ENCODE measurements around the gene JAG2.
A peak's percentile ranks its signal among the peaks of the same experiment; 100 is the strongest.

JAG2 gene

GRCh38 chr14:105182296-105183020, 13.9 kb upstream of the JAG2 start:
- H3K4me3 ChIP-seq (ENCODE audit: low read depth, low read length): no peak overlapping the region
- TF ChIP-seq, protein P1, sequence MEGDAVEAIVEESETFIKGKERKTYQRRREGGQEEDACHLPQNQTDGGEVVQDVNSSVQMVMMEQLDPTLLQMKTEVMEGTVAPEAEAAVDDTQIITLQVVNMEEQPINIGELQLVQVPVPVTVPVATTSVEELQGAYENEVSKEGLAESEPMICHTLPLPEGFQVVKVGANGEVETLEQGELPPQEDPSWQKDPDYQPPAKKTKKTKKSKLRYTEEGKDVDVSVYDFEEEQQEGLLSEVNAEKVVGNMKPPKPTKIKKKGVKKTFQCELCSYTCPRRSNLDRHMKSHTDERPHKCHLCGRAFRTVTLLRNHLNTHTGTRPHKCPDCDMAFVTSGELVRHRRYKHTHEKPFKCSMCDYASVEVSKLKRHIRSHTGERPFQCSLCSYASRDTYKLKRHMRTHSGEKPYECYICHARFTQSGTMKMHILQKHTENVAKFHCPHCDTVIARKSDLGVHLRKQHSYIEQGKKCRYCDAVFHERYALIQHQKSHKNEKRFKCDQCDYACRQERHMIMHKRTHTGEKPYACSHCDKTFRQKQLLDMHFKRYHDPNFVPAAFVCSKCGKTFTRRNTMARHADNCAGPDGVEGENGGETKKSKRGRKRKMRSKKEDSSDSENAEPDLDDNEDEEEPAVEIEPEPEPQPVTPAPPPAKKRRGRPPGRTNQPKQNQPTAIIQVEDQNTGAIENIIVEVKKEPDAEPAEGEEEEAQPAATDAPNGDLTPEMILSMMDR (IDR thresholded peaks at IDR 0.05; ENCODE audit: low read depth, low read length): no peak

GRCh38 chr14:105181549-105182295, 13.1 kb upstream of the JAG2 start:
- H3K4me3 ChIP-seq (ENCODE audit: low read depth, low read length): no peak overlapping the region
- TF ChIP-seq, protein P1 (IDR thresholded peaks at IDR 0.05; ENCODE audit: low read depth, low read length): no peak

GRCh38 chr14:105180592-105181548, 12.3 kb upstream of the JAG2 start, which contains the start of gene NUDT14:
Gene NUDT14, minus strand, starts transcription at chr14:105181312. Its CDS starts 103 bp downstream, at chr14:105181209.
- peak within 1 kb of the TSS; percentile 52 for H3K4me3 ChIP-seq (ENCODE audit: low read depth, low read length)
- TF ChIP-seq, protein P1 (IDR thresholded peaks at IDR 0.05; ENCODE audit: low read depth, low read length): no peak

DNA sequence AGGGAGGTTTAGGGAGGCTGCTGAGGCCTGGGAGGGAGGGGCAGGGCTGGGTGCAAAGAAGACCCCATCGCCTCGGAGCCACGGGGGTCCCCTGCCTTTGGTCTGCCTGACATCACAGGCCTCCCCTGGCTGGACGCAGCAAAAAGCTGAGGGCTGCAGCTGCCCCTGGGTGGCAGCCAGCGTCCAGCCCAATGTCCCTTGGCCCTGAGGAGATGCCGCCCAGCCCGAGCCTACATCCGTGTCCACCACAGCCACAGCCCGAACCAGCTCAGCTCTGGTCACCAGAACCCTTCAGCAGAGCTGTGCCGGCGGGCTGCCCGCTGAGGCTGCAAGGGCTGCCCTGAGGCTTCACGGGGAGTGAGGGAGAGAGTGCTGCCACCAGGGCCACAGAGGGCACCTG, 10.6 kb upstream of the JAG2 start:
- H3K4me3 ChIP-seq (ENCODE audit: low read depth, low read length): no peak overlapping the region
- TF ChIP-seq, protein P1 (IDR thresholded peaks at IDR 0.05; ENCODE audit: low read depth, low read length): no peak

DNA sequence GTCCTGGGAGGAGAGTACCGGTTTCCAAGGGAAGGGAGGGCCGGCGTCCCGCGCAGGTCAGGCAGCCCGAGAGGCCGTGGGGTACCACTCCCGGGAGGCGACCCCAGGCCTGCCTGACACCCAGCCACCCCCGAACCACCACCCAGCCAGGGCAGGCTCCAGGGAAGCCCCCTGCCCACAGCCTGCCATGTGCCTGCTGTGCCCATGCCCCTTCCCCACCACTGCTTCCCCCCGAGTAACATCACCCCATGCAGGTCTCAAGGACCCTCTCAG, 10.2 kb upstream of the JAG2 start:
- TF ChIP-seq, protein P1 (IDR thresholded peaks at IDR 0.05; ENCODE audit: low read depth, low read length): no peak
- no peak overlapping the region for H3K4me3 ChIP-seq (ENCODE audit: low read depth, low read length)

- no peak overlapping the region for H3K4me3 ChIP-seq (ENCODE audit: low read depth, low read length)
- TF ChIP-seq, protein P1 (IDR thresholded peaks at IDR 0.05; ENCODE audit: low read depth, low read length): no peak
These were observed 9.7 kb upstream of the JAG2 start for GRCh38 chr14:105178069-105178867.
